ENCODE data around the gene YBX3.

DNA sequence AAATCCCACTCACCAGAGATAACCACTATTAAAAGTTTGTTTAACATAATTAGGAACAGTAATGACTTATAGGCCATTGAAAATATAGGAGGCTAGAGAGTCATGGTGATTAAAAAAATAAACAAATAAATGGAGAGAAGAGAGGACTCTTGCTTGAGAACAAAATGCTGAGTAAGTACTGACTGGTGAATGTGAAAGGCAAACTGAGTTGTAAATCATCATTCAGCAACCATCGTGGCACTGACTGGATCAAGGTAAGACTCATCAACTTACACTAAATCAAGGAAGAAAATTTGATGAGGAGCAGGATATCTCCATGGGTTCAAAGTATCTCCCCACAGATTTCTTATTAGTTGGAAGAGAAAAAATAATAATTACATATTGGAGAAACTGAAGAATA lies 14.1 kb upstream of the YBX3 start:
- TF ChIP-seq, protein P1, sequence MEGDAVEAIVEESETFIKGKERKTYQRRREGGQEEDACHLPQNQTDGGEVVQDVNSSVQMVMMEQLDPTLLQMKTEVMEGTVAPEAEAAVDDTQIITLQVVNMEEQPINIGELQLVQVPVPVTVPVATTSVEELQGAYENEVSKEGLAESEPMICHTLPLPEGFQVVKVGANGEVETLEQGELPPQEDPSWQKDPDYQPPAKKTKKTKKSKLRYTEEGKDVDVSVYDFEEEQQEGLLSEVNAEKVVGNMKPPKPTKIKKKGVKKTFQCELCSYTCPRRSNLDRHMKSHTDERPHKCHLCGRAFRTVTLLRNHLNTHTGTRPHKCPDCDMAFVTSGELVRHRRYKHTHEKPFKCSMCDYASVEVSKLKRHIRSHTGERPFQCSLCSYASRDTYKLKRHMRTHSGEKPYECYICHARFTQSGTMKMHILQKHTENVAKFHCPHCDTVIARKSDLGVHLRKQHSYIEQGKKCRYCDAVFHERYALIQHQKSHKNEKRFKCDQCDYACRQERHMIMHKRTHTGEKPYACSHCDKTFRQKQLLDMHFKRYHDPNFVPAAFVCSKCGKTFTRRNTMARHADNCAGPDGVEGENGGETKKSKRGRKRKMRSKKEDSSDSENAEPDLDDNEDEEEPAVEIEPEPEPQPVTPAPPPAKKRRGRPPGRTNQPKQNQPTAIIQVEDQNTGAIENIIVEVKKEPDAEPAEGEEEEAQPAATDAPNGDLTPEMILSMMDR (IDR thresholded peaks at IDR 0.05; ENCODE audit: low read length) = no peak
- no peak for TF ChIP-seq EZH2 (optimal IDR thresholded peaks at IDR 0.05; ENCODE audit: low read depth, low read length)
- TF ChIP-seq EZH2phosphoT487 (IDR thresholded peaks at IDR 0.05; ENCODE audit: low read length) = no peak
